ENCODE measurements around the gene ARSG.

DNA sequence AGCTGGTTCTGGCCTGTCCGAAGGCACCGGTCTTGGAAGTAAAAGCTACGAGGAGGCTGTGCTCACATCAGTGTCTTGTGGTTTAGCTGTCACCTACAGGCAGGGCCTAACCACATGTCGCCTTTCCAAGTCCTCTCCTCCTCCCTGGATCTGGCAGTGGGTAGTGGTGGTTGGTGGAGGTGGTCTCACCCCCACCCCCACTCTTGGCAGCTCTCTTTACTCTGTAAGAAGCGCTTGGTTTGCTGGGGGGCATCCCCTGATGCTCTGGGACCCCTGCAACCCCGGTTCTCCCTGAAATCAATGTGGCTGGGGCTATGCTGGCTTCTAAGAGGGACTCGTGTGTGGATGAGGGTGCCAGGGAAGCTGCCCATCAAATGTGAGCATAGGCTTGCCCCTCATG is 97.7 kb downstream of the ARSG start:
- TF ChIP-seq CTCF (IDR thresholded peaks at IDR 0.05; ENCODE audit: extremely low read depth in 1 of 2, insufficient read depth in 1 of 2, low read depth in 1 of 2, low read length in 2 of 2) (no peak), EZH2 (IDR thresholded peaks at IDR 0.05; ENCODE audit: borderline replicate concordance, low read depth, low read length, severe bottlenecking) (no peak), FOS (IDR thresholded peaks at IDR 0.05; ENCODE audit: borderline replicate concordance, insufficient read depth, low read length) (no peak)
